ENCODE measurements around the gene PDZRN4.

The PDZRN4 gene

DNA sequence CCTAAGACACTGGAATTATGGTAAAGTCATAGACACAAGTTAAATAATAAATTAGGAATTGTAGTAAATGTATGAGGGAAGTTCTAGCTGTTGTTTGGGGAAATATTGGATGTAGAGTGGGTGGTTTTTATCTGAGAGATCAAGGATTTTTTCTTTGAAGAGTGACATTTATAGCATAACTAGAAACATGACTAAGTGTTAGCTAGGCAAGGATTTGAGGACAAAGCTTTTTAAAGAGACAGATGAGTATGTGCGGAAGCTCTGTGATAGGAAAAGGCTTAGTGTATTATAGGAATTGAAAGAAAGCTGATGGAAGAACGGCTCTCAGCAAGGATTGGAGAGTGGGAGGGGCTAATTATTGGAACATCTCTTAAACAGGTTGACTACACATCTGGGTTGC, 24.5 kb downstream of the PDZRN4 start:
- Histone ChIP-seq H3K9me3 (ENCODE audit: insufficient read depth, low read depth, low read length) (no peaks in the 10 kb centered on the region), H4K91ac (ENCODE audit: low read depth, low read length) (no peak overlapping the region), H3K4me2 (ENCODE audit: low read length) (no peak overlapping the region), H3K79me1 (ENCODE audit: low read length) (no peaks in the 10 kb centered on the region), H3K36me3 (ENCODE audit: control insufficient read depth in 1 of 2, insufficient read depth in 2 of 2, low read length in 2 of 2) (no peaks in the 10 kb centered on the region), H3K9ac (ENCODE audit: low read length) (no peak overlapping the region), H3K23ac (ENCODE audit: low read length) (no peak overlapping the region), H3K27me3 (ENCODE audit: insufficient read depth, low read length) (no peaks in the 10 kb centered on the region), H2AK5ac (ENCODE audit: low read length) (no peak overlapping the region), H3K4ac (ENCODE audit: low read depth, low read length) (no peak overlapping the region), H3K4me1 (ENCODE audit: control insufficient read depth in 1 of 2, insufficient read depth in 2 of 2, low read length in 2 of 2) (no peaks in the 10 kb centered on the region), H3K27ac (ENCODE audit: low read depth, low read length) (no peak overlapping the region), H3K18ac (ENCODE audit: low read length) (no peak overlapping the region), H3K79me2 (ENCODE audit: control insufficient read depth, insufficient read depth, low read length, poor library complexity) (no peaks in the 10 kb centered on the region), H4K8ac (ENCODE audit: low read depth, low read length) (no peak overlapping the region), H3K4me3 (ENCODE audit: low read depth, low read length) (no peak overlapping the region), H2BK120ac (ENCODE audit: insufficient read depth, low read length, poor library complexity) (no peak overlapping the region), H2BK5ac (ENCODE audit: low read depth, low read length, poor library complexity) (no peak overlapping the region), H2AFZ (ENCODE audit: insufficient read depth, low read length, poor library complexity) (no peak overlapping the region), H4K12ac (ENCODE audit: low read depth, low read length) (no peak overlapping the region), H3K14ac (ENCODE audit: low read length) (no peak overlapping the region), H2BK12ac (ENCODE audit: low read length) (no peak overlapping the region)
- WGBS (ENCODE audit: extremely low coverage, insufficient coverage, insufficient read length): no CpG with 5 or more reads among the region's 2 CpGs
- DNase-seq: no peak

DNA sequence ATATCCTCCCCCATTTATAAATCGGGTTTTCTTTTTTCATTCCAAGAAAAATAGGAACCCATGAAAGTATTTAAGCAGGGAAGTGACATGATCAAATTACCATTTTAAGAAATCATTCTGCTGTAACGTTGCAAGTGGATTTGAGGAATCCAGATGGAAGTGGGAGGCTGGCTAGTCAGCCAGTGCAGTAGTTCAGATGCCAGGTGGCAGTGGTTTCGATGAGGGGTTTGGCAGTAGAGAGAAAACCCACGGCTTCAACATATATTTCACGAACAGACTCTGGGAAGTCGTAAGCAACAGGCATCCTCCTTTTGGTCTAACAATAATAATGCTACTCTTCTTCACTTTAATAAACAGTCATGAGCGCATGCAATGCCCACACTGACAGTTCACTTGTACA, 25.0 kb downstream of the PDZRN4 start:
- H3K9me3 ChIP-seq (ENCODE audit: insufficient read depth, low read depth, low read length): no peaks in the 10 kb centered on the region
- H3K4me3 ChIP-seq (ENCODE audit: low read depth, low read length): no peak overlapping the region
- no peak overlapping the region for H2BK120ac ChIP-seq (ENCODE audit: insufficient read depth, low read length, poor library complexity)
- no peak overlapping the region for H4K8ac ChIP-seq (ENCODE audit: low read depth, low read length)
- H3K27ac ChIP-seq (ENCODE audit: low read depth, low read length): no peak overlapping the region
- no CpG with 5 or more reads among the region's 7 CpGs for WGBS (ENCODE audit: extremely low coverage, insufficient coverage, insufficient read length)
- no peak overlapping the region for H2AK5ac ChIP-seq (ENCODE audit: low read length)
- no peak overlapping the region for H3K4me2 ChIP-seq (ENCODE audit: low read length)
- H3K79me2 ChIP-seq (ENCODE audit: control insufficient read depth, insufficient read depth, low read length, poor library complexity): no peaks in the 10 kb centered on the region
- no peak overlapping the region for H2BK5ac ChIP-seq (ENCODE audit: low read depth, low read length, poor library complexity)
- H2AFZ ChIP-seq (ENCODE audit: insufficient read depth, low read length, poor library complexity): no peak overlapping the region
- no peak overlapping the region for H3K4ac ChIP-seq (ENCODE audit: low read depth, low read length)
- no peak overlapping the region for H3K14ac ChIP-seq (ENCODE audit: low read length)
- H4K12ac ChIP-seq (ENCODE audit: low read depth, low read length): no peak overlapping the region
- H3K36me3 ChIP-seq (ENCODE audit: control insufficient read depth in 1 of 2, insufficient read depth in 2 of 2, low read length in 2 of 2): no peaks in the 10 kb centered on the region
- no peak overlapping the region for H3K9ac ChIP-seq (ENCODE audit: low read length)
- no peak overlapping the region for H3K18ac ChIP-seq (ENCODE audit: low read length)
- no peak overlapping the region for H4K91ac ChIP-seq (ENCODE audit: low read depth, low read length)
- H3K23ac ChIP-seq (ENCODE audit: low read length): no peak overlapping the region
- DNase-seq: no peak
- no peaks in the 10 kb centered on the region for H3K27me3 ChIP-seq (ENCODE audit: insufficient read depth, low read length)
- no peak overlapping the region for H2BK12ac ChIP-seq (ENCODE audit: low read length)
- H3K79me1 ChIP-seq (ENCODE audit: low read length): no peaks in the 10 kb centered on the region
- no peaks in the 10 kb centered on the region for H3K4me1 ChIP-seq (ENCODE audit: control insufficient read depth in 1 of 2, insufficient read depth in 2 of 2, low read length in 2 of 2)

DNA sequence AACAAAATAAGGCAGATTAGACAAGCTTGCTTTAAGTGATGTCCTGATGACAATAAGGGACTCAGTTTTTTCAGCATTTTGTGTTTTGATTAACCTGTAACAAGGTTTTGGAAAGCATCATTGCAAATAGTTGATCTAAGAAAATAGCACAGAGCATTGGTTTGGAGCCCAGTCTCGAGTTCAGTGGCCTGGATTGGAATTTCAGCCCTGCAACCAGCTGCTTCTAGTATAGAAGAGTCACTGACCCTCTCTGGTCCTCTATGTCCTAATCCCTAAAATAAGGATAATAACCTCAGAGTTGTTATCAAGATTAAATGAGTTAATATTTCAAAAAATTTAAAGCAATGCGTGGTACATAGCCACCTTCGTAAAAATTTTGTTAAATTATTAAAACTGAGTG, 25.5 kb downstream of the PDZRN4 start:
- H4K12ac ChIP-seq (ENCODE audit: low read depth, low read length): no peak overlapping the region

GRCh38 chr12:41217727-41218126, 29.6 kb downstream of the PDZRN4 start:
- no peaks in the 10 kb centered on the region for H3K4me1 ChIP-seq (ENCODE audit: control insufficient read depth in 1 of 2, insufficient read depth in 2 of 2, low read length in 2 of 2)
- H3K9me3 ChIP-seq (ENCODE audit: insufficient read depth, low read depth, low read length): no peaks in the 10 kb centered on the region
- no peak for DNase-seq
- no peaks in the 10 kb centered on the region for H3K27me3 ChIP-seq (ENCODE audit: insufficient read depth, low read length)
- H3K4me2 ChIP-seq (ENCODE audit: low read length): no peak overlapping the region
- H3K4ac ChIP-seq (ENCODE audit: low read depth, low read length): no peak overlapping the region
- no peak overlapping the region for H4K12ac ChIP-seq (ENCODE audit: low read depth, low read length)
- H2AK5ac ChIP-seq (ENCODE audit: low read length): no peak overlapping the region
- H2BK120ac ChIP-seq (ENCODE audit: insufficient read depth, low read length, poor library complexity): no peak overlapping the region
- no peak overlapping the region for H4K8ac ChIP-seq (ENCODE audit: low read depth, low read length)
- H3K9ac ChIP-seq (ENCODE audit: low read length): no peak overlapping the region
- no peak overlapping the region for H3K18ac ChIP-seq (ENCODE audit: low read length)
- no peaks in the 10 kb centered on the region for H3K79me1 ChIP-seq (ENCODE audit: low read length)
- H3K27ac ChIP-seq (ENCODE audit: low read depth, low read length): no peak overlapping the region
- no peak overlapping the region for H3K4me3 ChIP-seq (ENCODE audit: low read depth, low read length)
- no peak overlapping the region for H3K23ac ChIP-seq (ENCODE audit: low read length)
- no peak overlapping the region for H3K14ac ChIP-seq (ENCODE audit: low read length)
- H3K36me3 ChIP-seq (ENCODE audit: control insufficient read depth in 1 of 2, insufficient read depth in 2 of 2, low read length in 2 of 2): no peaks in the 10 kb centered on the region
- no peak overlapping the region for H2BK5ac ChIP-seq (ENCODE audit: low read depth, low read length, poor library complexity)
- no peak overlapping the region for H2AFZ ChIP-seq (ENCODE audit: insufficient read depth, low read length, poor library complexity)
- no peak overlapping the region for H2BK12ac ChIP-seq (ENCODE audit: low read length)
- no peak overlapping the region for H4K91ac ChIP-seq (ENCODE audit: low read depth, low read length)
- WGBS (ENCODE audit: extremely low coverage, insufficient coverage, insufficient read length): no CpG with 5 or more reads among the region's 1 CpG
- H3K79me2 ChIP-seq (ENCODE audit: control insufficient read depth, insufficient read depth, low read length, poor library complexity): no peaks in the 10 kb centered on the region

More for the DNA sequence above, 25.5 kb downstream of the PDZRN4 start:
- no peak overlapping the region for H4K8ac ChIP-seq (ENCODE audit: low read depth, low read length)
- WGBS (ENCODE audit: extremely low coverage, insufficient coverage, insufficient read length): no CpG with 5 or more reads among the region's 3 CpGs
- H3K4me1 ChIP-seq (ENCODE audit: control insufficient read depth in 1 of 2, insufficient read depth in 2 of 2, low read length in 2 of 2): no peaks in the 10 kb centered on the region
- H3K27me3 ChIP-seq (ENCODE audit: insufficient read depth, low read length): no peaks in the 10 kb centered on the region
- H2BK120ac ChIP-seq (ENCODE audit: insufficient read depth, low read length, poor library complexity): no peak overlapping the region
- H3K18ac ChIP-seq (ENCODE audit: low read length): no peak overlapping the region
- H2BK12ac ChIP-seq (ENCODE audit: low read length): no peak overlapping the region
- no peak overlapping the region for H3K4me2 ChIP-seq (ENCODE audit: low read length)
- no peaks in the 10 kb centered on the region for H3K9me3 ChIP-seq (ENCODE audit: insufficient read depth, low read depth, low read length)
- H2AK5ac ChIP-seq (ENCODE audit: low read length): no peak overlapping the region
- H3K4me3 ChIP-seq (ENCODE audit: low read depth, low read length): no peak overlapping the region
- no peak overlapping the region for H3K23ac ChIP-seq (ENCODE audit: low read length)
- H2BK5ac ChIP-seq (ENCODE audit: low read depth, low read length, poor library complexity): no peak overlapping the region
- no peak overlapping the region for H3K14ac ChIP-seq (ENCODE audit: low read length)
- DNase-seq: no peak
- H3K36me3 ChIP-seq (ENCODE audit: control insufficient read depth in 1 of 2, insufficient read depth in 2 of 2, low read length in 2 of 2): no peaks in the 10 kb centered on the region
- H3K27ac ChIP-seq (ENCODE audit: low read depth, low read length): no peak overlapping the region
- H4K91ac ChIP-seq (ENCODE audit: low read depth, low read length): no peak overlapping the region
- H3K79me1 ChIP-seq (ENCODE audit: low read length): no peaks in the 10 kb centered on the region
- no peak overlapping the region for H2AFZ ChIP-seq (ENCODE audit: insufficient read depth, low read length, poor library complexity)
- no peak overlapping the region for H3K4ac ChIP-seq (ENCODE audit: low read depth, low read length)
- no peak overlapping the region for H3K9ac ChIP-seq (ENCODE audit: low read length)
- H3K79me2 ChIP-seq (ENCODE audit: control insufficient read depth, insufficient read depth, low read length, poor library complexity): no peaks in the 10 kb centered on the region

Measured in trophoblast cell (in vitro differentiated cells and primary cell).